Kidney epithelial cell (primary cell): Measurements from ENCODE around the gene ZNRF4. TPM values are rescaled to one million over a fixed set of nuclear protein-coding genes. Genes with fewer than 3 reads are reported as not detected.

Experiments
- DNase-seq: peaks from one replicate; pipeline ENCODE4 v3.0.0-alpha.2; 2010; ENCODE audit warnings: low read depth
- H3K27me3 ChIP-seq: 2 replicates; pipeline ENCODE4 v1.6.0; 2011; ENCODE audit warnings: low read length; ENCODE audit not compliant: control insufficient read depth, insufficient read depth
- H3K36me3 ChIP-seq: 2 replicates; pipeline ENCODE4 v1.5.1; 2011; ENCODE audit warnings: low read length; ENCODE audit not compliant: control insufficient read depth, insufficient read depth
- H3K4me3 ChIP-seq: 2 replicates; pipeline ENCODE4 v1.5.1; 2011; ENCODE audit warnings: low read depth, mild to moderate bottlenecking, control low read depth, low read length
- total RNA-seq: library from RNA; depleted of rRNA; stranded (reverse); fragments of >200 nt; gene quantifications from 2 replicates; pipeline ENCODE4 v1.2.3, GENCODE V29; 2015
- TF ChIP-seq, protein P1 (sequence below): IDR thresholded peaks from 2 replicates; pipeline ENCODE4 v1.5.1; 2011; ENCODE audit warnings: mild to moderate bottlenecking, moderate library complexity, low read length, control low read depth, inconsistent platforms; ENCODE audit not compliant: insufficient read depth, poor library complexity, severe bottlenecking

ZNRF4 gene
- total RNA-seq, 1 donor from 2014 or later: not detected

DNA sequence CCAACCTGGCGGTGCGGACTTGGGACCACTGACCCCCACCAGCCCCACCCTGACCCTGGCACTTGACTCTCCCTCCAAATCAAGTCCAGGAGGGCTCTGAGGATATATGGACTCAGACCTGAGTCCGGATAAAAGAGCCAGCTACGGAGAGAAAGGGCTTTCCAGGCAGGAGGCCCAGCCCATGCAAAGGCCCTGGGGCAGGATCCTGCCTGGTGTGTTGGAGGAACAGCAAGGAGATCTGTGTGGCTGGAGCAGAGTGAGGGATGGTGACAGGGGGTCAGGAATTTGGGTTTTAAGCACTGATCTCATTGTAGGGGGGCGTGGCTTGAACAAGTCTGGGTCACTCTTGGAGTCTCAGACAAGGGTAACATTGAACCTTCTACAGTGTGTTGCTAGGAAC lies 474 bp upstream of the ZNRF4 start:
- TF ChIP-seq, protein P1, sequence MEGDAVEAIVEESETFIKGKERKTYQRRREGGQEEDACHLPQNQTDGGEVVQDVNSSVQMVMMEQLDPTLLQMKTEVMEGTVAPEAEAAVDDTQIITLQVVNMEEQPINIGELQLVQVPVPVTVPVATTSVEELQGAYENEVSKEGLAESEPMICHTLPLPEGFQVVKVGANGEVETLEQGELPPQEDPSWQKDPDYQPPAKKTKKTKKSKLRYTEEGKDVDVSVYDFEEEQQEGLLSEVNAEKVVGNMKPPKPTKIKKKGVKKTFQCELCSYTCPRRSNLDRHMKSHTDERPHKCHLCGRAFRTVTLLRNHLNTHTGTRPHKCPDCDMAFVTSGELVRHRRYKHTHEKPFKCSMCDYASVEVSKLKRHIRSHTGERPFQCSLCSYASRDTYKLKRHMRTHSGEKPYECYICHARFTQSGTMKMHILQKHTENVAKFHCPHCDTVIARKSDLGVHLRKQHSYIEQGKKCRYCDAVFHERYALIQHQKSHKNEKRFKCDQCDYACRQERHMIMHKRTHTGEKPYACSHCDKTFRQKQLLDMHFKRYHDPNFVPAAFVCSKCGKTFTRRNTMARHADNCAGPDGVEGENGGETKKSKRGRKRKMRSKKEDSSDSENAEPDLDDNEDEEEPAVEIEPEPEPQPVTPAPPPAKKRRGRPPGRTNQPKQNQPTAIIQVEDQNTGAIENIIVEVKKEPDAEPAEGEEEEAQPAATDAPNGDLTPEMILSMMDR: no peak
- DNase-seq: no peak
- H3K36me3 ChIP-seq: no peaks in the 10 kb centered on the region
- H3K4me3 ChIP-seq: no peak overlapping the region
- peaks cover 3% of the 10 kb centered on the region for H3K27me3 ChIP-seq

DNA sequence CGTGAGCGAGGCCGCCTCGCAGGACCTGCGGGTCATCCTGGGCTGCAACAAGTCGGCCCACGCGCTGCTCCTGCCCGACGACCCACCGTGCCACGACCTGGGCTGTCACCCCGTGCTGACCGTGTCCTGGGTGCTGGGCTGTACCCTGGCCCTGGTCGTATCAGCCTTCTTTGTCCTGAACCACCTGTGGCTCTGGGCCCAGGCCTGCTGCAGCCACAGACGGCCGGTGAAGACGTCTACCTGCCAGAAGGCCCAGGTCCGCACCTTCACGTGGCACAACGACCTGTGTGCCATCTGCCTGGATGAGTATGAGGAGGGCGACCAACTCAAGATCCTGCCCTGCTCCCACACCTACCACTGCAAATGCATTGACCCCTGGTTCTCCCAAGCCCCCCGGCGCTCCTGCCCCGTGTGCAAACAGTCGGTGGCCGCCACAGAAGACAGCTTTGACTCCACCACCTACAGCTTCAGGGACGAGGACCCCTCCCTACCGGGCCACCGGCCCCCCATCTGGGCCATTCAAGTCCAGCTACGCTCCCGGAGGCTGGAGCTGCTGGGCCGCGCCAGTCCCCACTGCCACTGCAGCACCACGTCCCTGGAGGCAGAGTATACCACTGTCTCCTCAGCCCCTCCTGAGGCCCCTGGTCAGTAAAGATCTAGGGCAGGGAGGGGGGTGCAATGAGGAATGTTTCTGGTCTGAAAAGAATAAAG lies 1.1 kb downstream of the ZNRF4 start:
- DNase-seq: no peak
- TF ChIP-seq, protein P1: no peak
- Histone ChIP-seq H3K4me3 (no peak overlapping the region), H3K27me3 (no peaks in the 10 kb centered on the region), H3K36me3 (no peaks in the 10 kb centered on the region)

DNA sequence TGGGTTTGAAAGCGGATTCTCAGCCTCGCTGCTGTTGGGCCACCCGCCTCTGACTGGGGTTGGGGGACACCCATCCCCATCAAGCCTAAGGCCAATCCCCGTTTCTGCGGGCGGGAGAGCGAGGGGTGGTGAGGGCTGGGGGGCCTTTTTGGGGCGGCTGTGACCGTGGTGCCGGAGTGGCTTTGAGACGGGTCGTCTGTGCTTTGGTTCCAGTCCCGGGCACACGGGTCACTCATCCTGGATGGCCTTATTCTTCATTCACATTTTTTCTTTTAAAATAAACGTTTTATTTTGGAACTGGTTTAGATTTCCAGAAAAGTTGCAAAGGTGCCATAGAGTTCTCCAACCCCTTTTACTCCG lies 1.6 kb downstream of the ZNRF4 start:
- H3K4me3 ChIP-seq: no peak overlapping the region
- TF ChIP-seq, protein P1: no peak
- no peak for DNase-seq
- H3K27me3 ChIP-seq: no peaks in the 10 kb centered on the region
- H3K36me3 ChIP-seq: no peaks in the 10 kb centered on the region

DNA sequence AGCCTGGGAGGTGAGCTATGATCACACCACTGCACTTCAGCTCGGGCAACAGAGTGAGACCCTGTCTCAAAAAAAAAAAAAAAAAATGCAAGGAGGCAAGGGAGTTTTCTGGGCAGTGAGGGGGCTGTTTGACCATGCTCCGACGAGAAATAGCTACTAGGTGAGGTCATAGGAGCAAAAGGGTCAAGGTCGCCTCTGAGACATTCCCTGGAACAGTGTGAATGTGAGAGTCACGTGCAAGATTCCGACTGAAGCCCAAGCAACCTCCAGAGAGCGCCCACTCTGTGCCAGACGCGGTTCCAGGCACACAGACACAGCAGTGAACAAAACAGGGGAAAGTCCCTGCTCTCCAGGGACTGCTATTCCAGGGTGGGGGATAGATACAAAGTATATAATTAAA lies 2.5 kb downstream of the ZNRF4 start:
- Histone ChIP-seq H3K4me3 (no peak overlapping the region), H3K36me3 (no peaks in the 10 kb centered on the region), H3K27me3 (no peaks in the 10 kb centered on the region)
- no peak for DNase-seq
- TF ChIP-seq, protein P1: no peak

DNA sequence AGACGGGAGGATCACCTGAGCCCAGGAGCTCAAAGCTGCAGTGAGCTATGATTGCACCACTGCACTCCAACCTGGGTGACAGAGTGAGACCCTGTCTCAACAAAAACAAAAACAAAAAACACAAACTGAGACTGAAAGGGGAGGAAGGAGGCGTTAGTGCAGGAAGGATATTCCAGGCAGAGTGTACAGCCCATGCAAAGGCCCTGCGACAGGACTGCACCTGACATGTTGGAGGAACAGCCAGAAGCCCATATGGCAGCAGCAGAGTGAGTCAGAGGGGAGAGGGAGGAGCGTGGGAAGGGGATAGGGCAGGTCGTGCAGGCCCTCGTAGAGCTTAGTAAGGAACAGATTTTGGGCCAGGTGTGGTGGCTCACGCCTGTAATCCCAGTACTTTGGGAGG lies 3.2 kb downstream of the ZNRF4 start:
- no peaks in the 10 kb centered on the region for H3K27me3 ChIP-seq
- no peak for DNase-seq
- H3K36me3 ChIP-seq: no peaks in the 10 kb centered on the region
- TF ChIP-seq, protein P1: no peak
- no peak overlapping the region for H3K4me3 ChIP-seq

DNA sequence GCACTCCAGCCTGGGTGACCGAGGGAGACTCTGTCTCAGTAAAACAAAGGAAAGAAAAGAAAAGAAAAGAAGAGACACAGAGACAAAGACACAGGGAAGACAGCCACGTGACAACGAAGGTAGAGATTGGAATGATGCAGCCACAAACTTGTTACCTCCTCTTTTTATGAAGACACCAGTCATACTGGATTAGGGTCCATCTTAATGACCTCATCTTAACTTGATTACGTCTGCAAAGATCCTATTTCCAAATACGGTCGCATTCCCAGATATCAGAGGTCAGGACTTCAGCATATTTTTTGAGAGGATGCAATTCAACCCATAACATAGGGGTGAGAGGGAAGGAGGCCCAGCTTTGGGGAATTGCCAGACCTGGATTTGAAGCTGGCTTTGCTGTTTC lies 4.1 kb downstream of the ZNRF4 start:
- no peaks in the 10 kb centered on the region for H3K27me3 ChIP-seq
- H3K36me3 ChIP-seq: no peaks in the 10 kb centered on the region
- DNase-seq: no peak
- no peak overlapping the region for H3K4me3 ChIP-seq
- TF ChIP-seq, protein P1: no peak
